PFSK-1 (cell line): ENCODE measurements around the gene UBE2O.

Experiments used
- FOXP2 ChIP-seq: optimal IDR thresholded peaks from 2 replicates; pipeline ENCODE3; 2011; ENCODE audit warnings: borderline replicate concordance, control low read depth, inconsistent platforms; ENCODE audit not compliant: insufficient read depth; ENCODE audit errors: extremely low read length, extremely low read depth
- POLR2AphosphoS5 ChIP-seq: IDR thresholded peaks from 2 replicates; pipeline ENCODE4 v1.6.1; 2012; ENCODE audit warnings: low read depth, mild to moderate bottlenecking, control low read depth, low read length, moderate library complexity
- REST ChIP-seq, 2 experiments: IDR thresholded peaks; 2 replicates each; pipeline versions ENCODE4 v1.6.1 to v1.8.0; 2011 to 2012; ENCODE audit warnings: low read depth in 2 of 2, low read length in 2 of 2, control low read depth in 1 of 2, inconsistent platforms in 1 of 2, mild to moderate bottlenecking in 1 of 2, moderate library complexity in 1 of 2; ENCODE audit not compliant: insufficient read depth in 1 of 2
- SIN3A ChIP-seq: IDR thresholded peaks from 2 replicates; pipeline ENCODE4 v1.6.1; 2012; ENCODE audit warnings: mild to moderate bottlenecking, low read length, moderate library complexity, borderline replicate concordance; ENCODE audit not compliant: insufficient read depth
- TAF1 ChIP-seq: IDR thresholded peaks from 2 replicates; pipeline ENCODE4 v1.6.1; 2012; ENCODE audit warnings: low read length, control low read depth, borderline replicate concordance; ENCODE audit not compliant: insufficient read depth

The UBE2O gene

DNA sequence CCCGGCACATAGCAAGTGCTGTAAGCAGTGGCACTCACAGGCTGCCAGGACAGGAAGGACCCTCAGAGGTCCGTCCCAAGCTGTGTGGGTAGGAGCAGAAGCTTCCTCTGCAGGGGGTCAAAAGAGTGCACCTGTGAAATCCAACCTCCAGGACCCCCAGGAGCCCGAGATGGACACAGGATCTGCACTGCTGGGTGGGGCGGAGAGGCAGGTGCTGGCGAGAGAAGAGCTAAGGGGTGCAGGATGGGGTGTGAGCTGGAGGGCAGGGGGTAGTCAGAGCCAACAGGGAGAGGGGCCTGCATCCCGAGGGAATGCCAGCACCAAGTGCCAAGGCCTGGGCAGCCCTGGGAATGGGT lies 13.8 kb upstream of the UBE2O start:
- TF ChIP-seq FOXP2 (no peak), SIN3A (no peak), REST (IDR thresholded peaks at IDR 0.05; ENCODE audit: insufficient read depth in 1 of 2, low read depth in 2 of 2, low read length in 2 of 2) (no peak), POLR2AphosphoS5 (no peak), TAF1 (no peak)

DNA sequence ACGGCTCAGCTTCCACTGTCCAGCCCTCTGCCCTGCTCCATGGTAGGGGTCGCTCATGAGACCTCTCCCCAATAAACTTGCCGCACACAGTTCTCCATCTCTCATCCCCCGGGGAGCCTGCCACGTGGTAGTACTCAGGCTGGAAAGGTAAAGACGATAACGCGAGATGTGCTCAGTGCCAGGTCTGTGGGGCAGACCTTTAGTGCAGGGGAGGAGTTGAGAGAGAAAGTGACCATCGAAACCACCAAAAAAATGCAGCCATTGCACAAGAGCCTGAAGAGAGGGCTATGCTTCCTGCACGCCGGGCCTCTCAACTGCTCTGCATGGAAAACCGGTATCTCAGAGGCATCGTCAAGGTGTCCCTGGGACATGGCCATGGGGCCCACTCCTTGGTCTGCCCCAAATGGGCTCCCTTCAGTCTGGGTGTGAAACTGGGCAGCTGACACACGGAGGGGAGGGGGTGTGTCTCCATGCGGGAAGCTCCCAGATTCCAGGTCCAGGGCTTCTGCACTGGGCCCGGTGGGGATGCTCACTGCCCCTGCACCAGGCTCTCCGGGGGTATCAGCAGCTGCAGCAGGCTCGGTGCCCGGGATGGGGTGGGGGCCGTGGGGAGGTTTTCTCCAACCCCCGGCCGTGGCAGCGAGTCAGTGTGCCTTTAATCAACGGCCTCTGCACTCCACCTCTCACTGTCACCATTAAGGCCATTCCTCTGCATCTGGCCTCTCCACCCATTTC lies 9.8 kb upstream of the UBE2O start:
- TF ChIP-seq FOXP2, result no peak
- TF ChIP-seq TAF1, result no peak
- TF ChIP-seq SIN3A, result no peak
- no peak for TF ChIP-seq REST (IDR thresholded peaks at IDR 0.05; ENCODE audit: insufficient read depth in 1 of 2, low read depth in 2 of 2, low read length in 2 of 2)
- TF ChIP-seq POLR2AphosphoS5, result no peak

DNA sequence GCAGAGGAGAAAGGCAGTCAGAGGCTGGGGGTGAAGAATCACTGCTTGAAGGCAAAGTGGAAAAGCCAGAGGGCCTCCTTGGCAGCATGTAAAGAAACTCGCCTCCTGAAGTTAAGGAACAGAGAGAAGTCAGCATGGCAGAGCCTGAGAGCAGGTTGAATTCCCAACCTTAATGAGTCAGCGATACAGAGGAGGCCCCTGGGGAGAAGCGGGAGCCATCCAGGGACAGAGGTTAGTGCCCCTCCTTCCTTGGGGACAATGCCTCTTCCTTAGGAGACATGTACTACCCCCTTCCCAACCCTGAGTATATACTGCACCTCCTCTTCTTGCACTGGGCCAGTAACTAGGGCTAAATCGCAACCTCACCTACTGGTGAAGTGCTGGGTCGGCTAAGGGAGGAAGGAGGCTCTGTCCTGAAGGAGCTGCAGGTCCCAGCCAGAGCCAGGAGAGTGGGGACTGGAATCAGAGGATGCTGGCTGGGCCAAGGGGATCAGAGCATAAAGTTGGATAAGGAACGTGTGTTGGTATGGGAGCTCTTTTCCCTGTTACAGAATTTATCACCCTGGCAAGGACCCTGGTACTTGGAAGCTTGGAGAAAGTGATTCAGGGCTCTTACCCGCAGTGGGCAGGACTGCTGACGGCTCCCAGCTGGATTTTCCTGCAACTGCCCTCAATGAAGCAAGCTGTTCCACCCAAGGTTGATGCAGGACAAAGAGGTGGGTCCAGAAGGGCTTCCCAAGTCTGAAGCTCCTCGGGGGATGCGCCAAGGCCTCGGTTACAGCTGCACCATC lies 9.0 kb upstream of the UBE2O start:
- no peak for TF ChIP-seq POLR2AphosphoS5
- TF ChIP-seq REST (IDR thresholded peaks at IDR 0.05; ENCODE audit: insufficient read depth in 1 of 2, low read depth in 2 of 2, low read length in 2 of 2), result no peak
- TF ChIP-seq FOXP2, result no peak
- TF ChIP-seq SIN3A, result no peak
- no peak for TF ChIP-seq TAF1

GRCh38 chr17:76459674-76460073 lies 6.7 kb upstream of the UBE2O start:
- no peak for TF ChIP-seq REST (IDR thresholded peaks at IDR 0.05; ENCODE audit: insufficient read depth in 1 of 2, low read depth in 2 of 2, low read length in 2 of 2)
- no peak for TF ChIP-seq SIN3A
- no peak for TF ChIP-seq TAF1
- no peak for TF ChIP-seq FOXP2
- TF ChIP-seq POLR2AphosphoS5, result no peak
